GM15510 (cell line): Measurements from ENCODE around the gene PTPN2.

Experiments
- POLR2A ChIP-seq: IDR thresholded peaks from 3 replicates; pipeline ENCODE4 v1.6.1; 2011; ENCODE audit warnings: borderline replicate concordance; ENCODE audit not compliant: insufficient read length; ENCODE audit errors: extremely low read depth

The PTPN2 gene

DNA sequence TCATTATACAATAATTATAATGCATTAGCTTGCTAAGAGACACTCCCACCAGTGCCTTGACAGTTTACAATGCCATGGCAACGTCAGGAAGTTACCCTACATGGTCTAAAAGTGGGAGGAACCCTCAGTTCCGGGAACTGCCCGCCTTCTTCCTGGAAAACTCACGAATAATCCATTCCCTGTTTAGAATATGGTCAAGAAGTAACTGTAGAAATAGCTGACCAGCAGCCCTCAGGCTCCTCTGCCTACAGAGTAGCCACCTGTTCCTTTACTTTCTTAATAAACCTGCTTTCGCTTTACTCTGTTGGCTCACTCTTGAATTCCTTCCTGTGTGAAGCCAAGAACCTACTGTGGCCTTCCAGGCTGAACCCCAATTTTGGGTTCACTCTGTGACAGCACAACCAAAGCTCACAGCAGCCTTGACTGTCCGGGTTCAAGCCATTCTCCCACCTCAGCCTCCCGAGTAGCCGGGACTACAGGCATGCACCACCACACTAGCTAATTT lies 20.0 kb upstream of the PTPN2 start:
- TF ChIP-seq POLR2A = no peak

DNA sequence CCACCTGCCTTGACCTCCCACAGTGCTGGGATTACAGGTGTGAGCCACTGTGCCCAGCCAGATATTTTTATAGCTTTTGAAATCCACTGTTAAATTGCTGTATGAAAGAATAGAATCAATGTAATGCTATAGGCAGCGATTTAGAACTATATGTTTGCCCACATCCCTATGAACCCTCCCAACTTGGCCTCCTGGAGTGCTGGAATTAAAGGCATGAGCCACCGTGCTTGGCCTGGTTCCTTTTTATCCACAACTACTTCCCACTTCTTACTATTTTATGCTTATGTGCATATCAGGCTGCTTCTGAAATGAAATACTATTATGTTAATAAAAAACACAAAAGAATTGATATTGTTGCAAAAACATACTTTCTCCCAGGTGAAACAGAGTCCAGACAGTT lies 11.6 kb upstream of the PTPN2 start:
- TF ChIP-seq POLR2A = no peak

DNA sequence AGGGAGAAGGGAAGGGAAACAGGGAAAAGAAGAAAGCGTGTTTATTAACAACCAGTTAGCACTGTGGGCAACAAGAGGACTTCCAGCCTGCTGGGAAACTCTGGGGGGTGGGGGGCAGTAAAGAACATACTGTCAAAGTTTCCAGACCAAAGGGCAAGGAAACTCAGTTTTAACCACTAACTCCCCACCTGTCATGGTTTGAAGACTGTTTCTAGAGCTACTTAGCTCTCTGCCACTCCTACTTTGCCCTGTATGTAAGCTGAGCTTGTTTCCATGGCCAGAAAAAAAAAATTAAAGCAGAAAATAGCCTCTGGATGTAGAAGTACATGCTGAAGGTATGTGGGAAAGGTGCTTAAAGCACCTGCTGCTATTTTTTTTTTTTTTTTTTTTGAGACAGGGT lies 11.0 kb upstream of the PTPN2 start:
- TF ChIP-seq POLR2A = no peak

DNA sequence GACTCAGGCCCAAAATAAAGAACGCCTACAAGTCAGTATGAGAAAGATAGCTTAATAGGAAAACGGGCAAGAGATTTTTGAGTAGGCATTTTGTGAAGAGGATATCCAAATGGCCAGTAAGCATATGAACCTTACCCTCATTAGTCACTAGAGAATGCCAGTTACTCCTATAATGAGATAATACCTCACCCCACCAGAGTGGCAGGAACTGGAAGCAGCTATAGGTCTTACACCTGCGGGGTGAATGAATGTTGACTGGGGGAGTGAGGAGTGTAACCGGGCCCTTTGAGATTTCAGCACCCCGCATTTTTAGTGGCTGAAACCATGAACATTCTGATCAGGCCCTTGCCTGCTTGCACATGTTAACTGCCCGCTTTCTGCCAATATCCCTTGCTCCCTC lies 7.5 kb upstream of the PTPN2 start:
- TF ChIP-seq POLR2A = no peak

DNA sequence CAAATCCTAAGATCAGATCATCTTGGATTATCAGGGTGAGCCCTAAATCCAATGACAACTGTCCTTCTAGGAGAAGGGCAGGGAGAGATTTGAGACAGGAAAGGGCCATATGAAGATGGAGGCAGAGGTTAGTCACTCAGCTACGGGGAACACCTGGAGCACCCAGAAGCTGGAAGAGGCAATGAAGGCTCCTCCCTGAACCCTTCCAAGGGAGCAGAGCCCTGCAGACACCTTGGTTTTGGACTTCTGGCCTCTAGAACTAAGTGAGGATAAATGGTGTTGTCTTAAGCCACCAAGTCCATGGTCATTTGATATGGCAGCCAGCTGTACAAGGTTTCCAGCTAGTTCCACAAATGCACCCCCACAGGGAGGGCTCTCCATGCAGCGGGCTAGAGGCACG lies 6.9 kb upstream of the PTPN2 start:
- no peak for TF ChIP-seq POLR2A

DNA sequence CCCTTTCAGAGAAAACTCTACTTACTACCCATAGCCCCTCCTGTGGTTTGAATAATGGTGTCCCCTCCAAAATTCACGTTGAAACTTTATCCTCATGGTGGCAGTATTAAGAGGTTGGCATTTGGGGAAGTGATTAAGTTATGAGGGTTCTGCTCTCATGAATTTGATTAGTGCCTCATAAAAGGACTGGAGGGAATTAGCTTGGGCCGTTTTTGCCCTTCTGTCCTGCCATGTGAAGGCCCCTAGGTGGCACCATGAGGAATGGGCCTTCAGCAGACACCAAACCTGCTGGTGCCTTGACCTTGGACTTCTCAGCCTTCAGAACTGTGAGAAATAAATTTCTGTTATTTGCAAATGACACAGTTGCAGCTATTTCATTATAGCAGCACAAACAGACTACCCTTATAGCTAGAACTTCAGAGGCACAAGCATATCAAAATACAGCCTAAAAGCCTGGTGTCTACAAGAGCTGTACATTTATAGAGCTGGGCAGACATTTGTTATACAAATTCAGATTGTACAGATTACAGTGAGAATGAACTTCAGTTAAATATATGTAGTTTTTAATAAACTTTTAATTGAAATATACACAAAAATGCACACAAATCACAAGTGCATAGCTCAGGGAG lies 2.6 kb upstream of the PTPN2 start:
- no peak for TF ChIP-seq POLR2A

DNA sequence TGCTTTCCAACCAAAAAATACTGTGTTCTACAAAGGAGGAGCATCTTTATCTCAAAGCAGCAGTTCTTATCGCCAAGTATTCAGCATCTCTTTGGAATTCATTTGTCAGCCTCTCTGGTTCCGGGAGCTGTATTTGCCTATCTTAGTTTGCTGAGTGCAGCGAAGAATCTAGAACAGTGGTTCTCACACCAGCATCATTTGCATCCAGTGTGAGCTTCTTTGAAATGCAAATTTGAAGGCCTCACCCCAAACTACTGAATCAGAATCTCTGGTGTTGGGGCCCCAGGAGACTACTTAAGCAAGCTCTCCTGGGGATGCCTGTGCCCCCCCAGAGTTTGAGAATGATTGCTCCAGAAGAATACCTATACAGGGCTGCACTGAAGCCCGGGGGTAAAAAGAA lies 1.5 kb upstream of the PTPN2 start:
- peak; percentile 35 for TF ChIP-seq POLR2A

DNA sequence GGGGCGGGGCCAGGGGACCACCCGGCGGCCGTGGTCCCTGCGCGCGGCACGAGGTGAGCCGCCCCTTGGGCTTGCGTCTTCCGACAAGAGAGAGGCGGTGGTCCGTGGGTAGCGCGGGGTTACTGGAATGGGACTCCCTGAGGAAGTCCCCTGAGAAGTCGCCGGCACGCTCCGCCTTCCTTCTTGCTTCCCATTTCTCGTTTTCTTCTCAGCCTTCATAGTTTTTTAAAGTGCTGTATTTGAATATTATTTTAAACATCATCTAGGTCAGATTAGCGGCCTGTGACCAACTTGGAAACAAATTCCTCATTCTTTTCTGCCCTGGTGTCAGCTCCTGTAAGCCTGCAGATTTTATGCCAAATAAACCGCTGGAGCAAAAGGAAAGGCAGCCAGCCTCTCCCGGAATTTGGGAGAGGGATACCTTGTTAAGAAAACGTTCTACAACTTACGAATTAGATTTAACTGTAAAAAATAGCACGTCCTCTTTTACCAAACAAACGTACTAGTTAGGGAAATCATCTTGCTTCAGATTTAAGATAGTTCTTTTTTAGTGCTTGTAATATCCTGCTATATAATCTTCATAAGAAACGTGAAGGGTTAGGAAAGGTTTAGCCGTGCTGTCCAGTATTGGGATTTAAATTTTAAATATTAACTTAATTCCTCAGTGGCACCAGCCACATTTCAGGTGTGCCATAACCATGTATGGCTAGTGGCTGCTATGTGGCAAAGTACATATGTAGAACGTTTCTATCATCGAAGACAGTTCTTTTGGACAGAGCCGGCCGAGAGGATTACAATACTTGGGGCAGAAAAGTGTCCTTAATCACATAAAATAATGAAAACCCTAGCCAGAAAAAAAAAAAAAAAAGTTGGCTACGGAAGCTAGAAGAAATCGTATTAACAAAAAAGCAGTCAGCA lies 628 bp upstream of the PTPN2 start:
- no peak for TF ChIP-seq POLR2A

DNA sequence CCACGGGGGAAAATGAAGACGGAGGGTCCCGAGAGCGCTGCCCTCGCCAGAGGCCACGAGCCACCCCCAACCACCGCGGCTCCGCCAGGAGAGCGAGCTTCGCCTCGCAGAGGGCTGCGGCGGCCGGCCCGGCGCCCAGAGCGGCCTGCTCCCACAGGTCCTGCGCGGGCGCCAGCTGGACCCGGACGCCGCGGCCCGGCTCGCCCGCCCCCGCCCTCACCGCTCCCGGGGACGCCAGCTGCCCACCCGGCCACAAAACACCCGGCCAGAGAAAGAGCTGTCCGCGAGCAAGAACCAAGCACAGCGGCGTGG lies 709 bp downstream of the PTPN2 start:
- TF ChIP-seq POLR2A = no peak

DNA sequence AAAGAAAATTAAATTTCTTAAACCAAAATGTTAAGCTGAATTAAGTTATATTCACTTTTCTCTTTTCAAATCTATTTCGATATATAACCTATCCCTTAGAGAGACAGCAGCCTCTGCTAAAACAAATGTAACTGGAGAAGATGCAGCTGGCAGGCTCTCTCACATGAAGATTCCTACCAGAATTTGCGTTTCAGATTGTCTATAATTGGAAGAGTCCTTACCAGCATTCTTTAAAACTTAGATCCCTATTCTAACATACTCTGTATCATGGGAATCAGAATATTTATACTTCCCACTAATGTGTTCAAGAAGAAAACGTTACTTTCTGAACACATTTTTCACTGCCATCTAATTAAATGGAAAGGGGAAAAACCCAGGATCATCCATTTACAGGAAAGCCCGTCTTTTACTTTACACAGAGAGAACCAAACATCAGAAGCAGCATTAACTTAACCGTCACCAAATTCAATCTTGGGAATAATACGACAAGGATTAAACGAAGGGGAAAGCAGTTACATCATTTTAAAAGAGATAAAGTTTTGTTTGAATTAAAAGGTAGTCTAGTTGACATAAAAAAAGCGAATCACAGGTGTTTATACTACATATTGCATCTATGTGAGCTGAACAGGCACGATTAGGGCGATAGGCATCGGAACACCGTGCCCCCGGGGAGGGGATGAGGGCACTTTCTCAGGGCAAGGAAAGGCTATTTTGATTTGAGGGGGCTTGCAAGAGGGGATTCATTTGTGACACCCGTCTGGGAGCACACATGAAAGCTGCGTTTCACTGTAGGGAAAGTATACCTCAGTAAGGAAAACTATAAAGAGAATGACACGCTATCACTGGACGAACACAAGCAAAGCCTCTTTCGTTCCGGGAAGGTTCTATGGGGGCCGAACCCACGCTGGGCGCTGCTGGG lies 1.3 kb downstream of the PTPN2 start:
- TF ChIP-seq POLR2A = no peak

DNA sequence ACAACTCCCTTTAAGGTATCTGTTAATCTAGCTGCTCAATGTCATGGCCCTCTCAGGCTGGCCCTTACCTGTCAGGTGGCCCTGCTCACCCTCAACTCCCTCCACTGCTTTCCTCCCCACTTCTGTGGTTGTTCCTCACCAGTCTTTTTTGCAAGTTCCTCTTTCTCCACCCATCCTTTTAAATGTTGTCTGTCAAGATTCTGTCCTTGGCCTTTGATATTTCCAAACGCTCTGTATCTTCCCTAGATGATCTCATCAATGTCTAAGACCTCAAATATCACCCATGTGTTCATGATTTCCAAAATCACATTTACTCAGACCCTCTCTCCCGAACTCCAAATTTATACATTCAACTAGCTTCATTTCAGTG lies 3.5 kb downstream of the PTPN2 start:
- no peak for TF ChIP-seq POLR2A

DNA sequence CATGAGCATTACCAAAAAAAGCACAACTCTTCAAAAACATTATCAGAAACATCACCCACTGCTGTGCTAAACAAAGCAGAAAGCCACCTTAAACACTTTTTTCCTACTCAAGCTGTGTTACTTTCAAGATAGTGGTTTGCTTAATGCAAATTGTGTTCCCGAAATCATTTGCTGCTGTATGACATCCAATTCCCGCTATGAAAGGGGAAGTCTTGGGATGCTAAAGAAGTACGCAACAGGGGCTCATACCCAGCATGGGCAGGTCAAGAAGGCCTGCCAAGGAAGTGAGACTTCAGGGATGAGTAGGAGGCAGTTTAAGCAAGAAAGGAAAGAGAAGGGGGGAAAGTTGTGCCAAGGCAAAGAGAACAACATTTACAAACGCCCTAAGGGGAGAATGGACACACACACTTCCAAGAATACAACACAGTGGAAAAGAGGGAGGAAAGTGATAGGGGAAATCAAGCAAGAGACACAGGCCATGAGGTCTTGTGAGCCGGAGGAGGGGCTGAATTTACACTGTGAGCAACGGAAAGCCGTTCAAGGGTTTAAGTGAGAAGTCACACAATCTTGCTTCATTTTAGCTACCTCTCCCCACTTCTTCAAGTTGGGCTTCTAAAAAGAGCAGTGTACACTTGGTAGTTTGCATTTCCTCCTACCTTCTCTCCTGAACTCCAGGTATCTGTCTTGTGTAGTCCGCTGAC lies 4.0 kb downstream of the PTPN2 start:
- no peak for TF ChIP-seq POLR2A

DNA sequence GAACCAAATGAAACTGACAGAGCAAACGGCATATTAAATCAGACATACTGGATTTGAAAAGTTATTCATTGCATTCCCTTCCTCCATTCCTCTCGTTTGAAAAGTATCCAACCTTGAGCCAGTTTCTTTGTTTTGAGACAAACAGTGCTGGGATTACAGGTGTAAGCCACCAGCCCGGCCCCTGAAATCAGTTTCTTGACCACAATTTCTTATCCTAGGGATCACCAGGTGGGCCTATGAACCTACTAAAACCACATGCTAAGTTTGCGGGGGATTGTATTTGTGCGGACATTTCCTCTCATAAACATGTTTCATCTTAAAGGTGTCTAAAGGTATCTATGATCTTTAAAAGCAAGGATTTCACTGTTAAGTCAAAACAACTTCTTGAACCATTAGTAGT lies 11.6 kb downstream of the PTPN2 start:
- TF ChIP-seq POLR2A = no peak

DNA sequence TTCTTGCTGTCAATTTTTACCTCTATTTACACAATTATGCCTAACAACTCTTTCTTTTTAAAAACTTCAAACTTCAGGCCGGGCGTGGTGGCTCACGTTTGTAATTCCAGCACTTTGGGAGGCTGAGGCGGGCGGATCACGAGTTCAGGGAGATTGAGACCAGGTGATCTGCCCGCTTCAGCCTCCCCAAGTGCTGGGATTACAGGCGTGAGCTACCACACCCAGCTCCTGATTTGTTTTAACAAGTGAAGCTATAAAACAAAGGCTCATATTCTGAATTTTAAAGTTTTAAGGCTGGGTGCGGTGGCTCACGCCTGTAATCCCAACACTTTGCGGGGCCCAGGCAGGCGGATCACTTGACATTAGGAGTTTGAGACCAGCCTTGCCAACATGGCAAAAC lies 15.5 kb downstream of the PTPN2 start:
- no peak for TF ChIP-seq POLR2A
